ENCODE data around the gene MIPOL1.
"Not testable (repeated sequence)": the region's sequence is repeated elsewhere in the genome, so short reads cannot be mapped to it uniquely, and the experiment has no call there.

The MIPOL1 gene

DNA sequence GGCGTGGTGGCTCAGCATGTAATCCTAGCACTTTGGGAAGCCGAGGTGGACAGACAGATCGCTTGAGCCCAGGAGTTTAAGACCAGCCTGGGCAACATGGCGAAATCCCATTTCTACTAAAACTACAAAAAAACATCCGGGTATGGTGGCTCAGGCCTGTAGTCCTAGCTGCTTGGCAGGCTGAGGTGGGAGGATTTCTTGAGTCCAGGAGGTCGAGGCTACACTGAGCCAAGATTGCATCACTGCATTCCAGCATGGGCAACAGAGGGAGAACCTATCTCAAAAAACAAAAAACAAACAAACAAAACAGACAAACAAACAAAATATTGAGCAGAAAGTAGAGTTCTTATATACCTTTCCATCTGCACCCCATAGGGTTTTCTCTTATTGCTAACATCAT, 16.3 kb upstream of the MIPOL1 start:
- Histone ChIP-seq H3K9me3 (ENCODE audit: control insufficient read depth, insufficient read depth, low read depth, low read length) (no peaks in the 10 kb centered on the region), H3K4me1 (ENCODE audit: control insufficient read depth, insufficient read depth, low read length) (no peaks in the 10 kb centered on the region), H3K27ac (ENCODE audit: extremely low read depth, low read depth, low read length) (no peak overlapping the region), H3K36me3 (ENCODE audit: control insufficient read depth in 2 of 2, insufficient read depth in 1 of 2, low read length in 2 of 2) (no peaks in the 10 kb centered on the region), H3K4me3 (ENCODE audit: low read depth, low read length) (no peak overlapping the region)
- POLR2A ChIA-PET = interaction anchor here (1.0 kb wide), 1 partner anchor 9 kb away, joined by 3 read pairs; the partner anchor contains the start of gene SLC25A21
- no peak for TF ChIP-seq ZNF561 (tag by site-specific recombination; IDR thresholded peaks at IDR 0.05; ENCODE audit: borderline replicate concordance)
- TF ChIP-seq ZNF654 (tag by site-specific recombination; IDR thresholded peaks at IDR 0.05; ENCODE audit: low read depth) = no peak
- no peak for TF ChIP-seq ZNF510 (tag by site-specific recombination; IDR thresholded peaks at IDR 0.05; ENCODE audit: insufficient replicate concordance)
- TF ChIP-seq ZNF140 (tag by site-specific recombination; IDR thresholded peaks at IDR 0.05) = no peak
- no peak for TF ChIP-seq ZNF548 (tag by site-specific recombination; IDR thresholded peaks at IDR 0.05)
- no peak for TF ChIP-seq MYNN (tag by site-specific recombination; IDR thresholded peaks at IDR 0.05; ENCODE audit: borderline replicate concordance)
- TF ChIP-seq, protein P1, sequence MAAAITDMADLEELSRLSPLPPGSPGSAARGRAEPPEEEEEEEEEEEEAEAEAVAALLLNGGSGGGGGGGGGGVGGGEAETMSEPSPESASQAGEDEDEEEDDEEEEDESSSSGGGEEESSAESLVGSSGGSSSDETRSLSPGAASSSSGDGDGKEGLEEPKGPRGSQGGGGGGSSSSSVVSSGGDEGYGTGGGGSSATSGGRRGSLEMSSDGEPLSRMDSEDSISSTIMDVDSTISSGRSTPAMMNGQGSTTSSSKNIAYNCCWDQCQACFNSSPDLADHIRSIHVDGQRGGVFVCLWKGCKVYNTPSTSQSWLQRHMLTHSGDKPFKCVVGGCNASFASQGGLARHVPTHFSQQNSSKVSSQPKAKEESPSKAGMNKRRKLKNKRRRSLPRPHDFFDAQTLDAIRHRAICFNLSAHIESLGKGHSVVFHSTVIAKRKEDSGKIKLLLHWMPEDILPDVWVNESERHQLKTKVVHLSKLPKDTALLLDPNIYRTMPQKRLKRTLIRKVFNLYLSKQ (tag by site-specific recombination; IDR thresholded peaks at IDR 0.05; ENCODE audit: borderline replicate concordance) = no peak
- no peak for TF ChIP-seq ZNF658 (tag by site-specific recombination; IDR thresholded peaks at IDR 0.05)
- TF ChIP-seq YY2 (tag by site-specific recombination; IDR thresholded peaks at IDR 0.05) = no peak
- no peak for TF ChIP-seq ZNF174 (tag by site-specific recombination; IDR thresholded peaks at IDR 0.05)
- TF ChIP-seq ZNF341 (tag by site-specific recombination; IDR thresholded peaks at IDR 0.05; ENCODE audit: low read depth) = no peak
- no peak for TF ChIP-seq ZNF2 (tag by site-specific recombination; IDR thresholded peaks at IDR 0.05)
- no peak for TF ChIP-seq ZNF518A (tag by site-specific recombination; conservative IDR thresholded peaks at IDR 0.05; ENCODE audit: low read depth)
- TF ChIP-seq ZNF416 (tag by site-specific recombination; IDR thresholded peaks at IDR 0.05) = no peak
- CTCF ChIA-PET = interaction anchor here (0.9 kb wide), 1 partner anchor 31 kb away, joined by 3 read pairs; no protein-coding TSS in a partner anchor

DNA sequence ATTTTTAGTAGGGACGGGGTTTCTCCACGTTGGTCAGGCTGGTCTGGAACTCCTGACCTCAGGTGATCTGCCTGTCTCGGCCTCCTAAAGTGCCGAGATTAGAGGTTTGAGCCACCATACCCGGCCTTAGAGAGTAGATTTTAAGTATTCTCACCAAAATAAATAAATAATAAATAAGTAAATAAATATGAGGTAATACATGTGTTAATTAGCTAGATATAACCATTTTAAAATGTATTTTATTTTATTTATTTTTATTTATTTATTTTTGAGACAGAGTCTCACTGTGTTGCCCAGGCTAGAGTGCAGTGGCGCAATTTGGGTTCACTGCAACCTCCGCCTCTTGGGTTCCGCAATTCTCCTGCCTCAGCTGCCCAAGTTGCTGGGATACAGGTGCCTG, 13.2 kb upstream of the MIPOL1 start:
- H3K4me3 ChIP-seq (ENCODE audit: low read depth, low read length); H3K36me3 ChIP-seq (ENCODE audit: control insufficient read depth in 2 of 2, insufficient read depth in 1 of 2, low read length in 2 of 2); H3K27ac ChIP-seq (ENCODE audit: extremely low read depth, low read depth, low read length); H3K9me3 ChIP-seq (ENCODE audit: control insufficient read depth, insufficient read depth, low read depth, low read length); H3K4me1 ChIP-seq (ENCODE audit: control insufficient read depth, insufficient read depth, low read length); POLR2A ChIA-PET; CTCF ChIA-PET: not testable (repeated sequence)

GRCh38 chr14:37185670-37186069, 12.1 kb upstream of the MIPOL1 start:
- Histone ChIP-seq H3K4me3 (ENCODE audit: low read depth, low read length) (no peak overlapping the region), H3K27ac (ENCODE audit: extremely low read depth, low read depth, low read length) (no peak overlapping the region), H3K4me1 (ENCODE audit: control insufficient read depth, insufficient read depth, low read length) (no peaks in the 10 kb centered on the region), H3K9me3 (ENCODE audit: control insufficient read depth, insufficient read depth, low read depth, low read length) (no peaks in the 10 kb centered on the region), H3K36me3 (ENCODE audit: control insufficient read depth in 2 of 2, insufficient read depth in 1 of 2, low read length in 2 of 2) (no peaks in the 10 kb centered on the region)
- POLR2A ChIA-PET = interaction anchor here (0.7 kb wide), 1 partner anchor 14 kb away, joined by 4 read pairs; no protein-coding TSS in a partner anchor
- CTCF ChIA-PET = interaction anchor here (1.1 kb wide), 1 partner anchor 22 kb away, joined by 5 read pairs; no protein-coding TSS in a partner anchor
- TF ChIP-seq ZNF324 (tag by site-specific recombination; IDR thresholded peaks at IDR 0.05) (no peak), SCRT2 (tag by site-specific recombination; IDR thresholded peaks at IDR 0.05) (no peak), ZNF560 (tag by site-specific recombination; IDR thresholded peaks at IDR 0.05; ENCODE audit: borderline replicate concordance) (no peak), ZNF2 (tag by site-specific recombination; IDR thresholded peaks at IDR 0.05) (no peak), ZNF266 (tag by site-specific recombination; IDR thresholded peaks at IDR 0.05; ENCODE audit: low read depth) (no peak), KLF9 (tag by site-specific recombination; IDR thresholded peaks at IDR 0.05; ENCODE audit: low read depth) (no peak), ZNF660 (tag by site-specific recombination; IDR thresholded peaks at IDR 0.05) (no peak), IKZF3 (tag by site-specific recombination; IDR thresholded peaks at IDR 0.05) (no peak), SP3 (tag by site-specific recombination; IDR thresholded peaks at IDR 0.05) (no peak), ZNF174 (tag by site-specific recombination; IDR thresholded peaks at IDR 0.05) (no peak), ATF2 (tag by site-specific recombination; IDR thresholded peaks at IDR 0.05; ENCODE audit: low read depth) (no peak), ZSCAN16 (tag by site-specific recombination; IDR thresholded peaks at IDR 0.05) (no peak), ZNF791 (tag by site-specific recombination; IDR thresholded peaks at IDR 0.05) (no peak), ZNF521 (tag by site-specific recombination; IDR thresholded peaks at IDR 0.05) (no peak)
